Measurements from ENCODE around the gene ENTPD3. TPM values are rescaled to one million over a fixed set of nuclear protein-coding genes. Genes with fewer than 3 reads are reported as not detected.

The ENTPD3 gene
- polyA plus RNA-seq, 3 donors: not detected

GRCh38 chr3:40453933-40454332 is 66.9 kb downstream of the ENTPD3 start:
- Mint-ChIP-seq H3K27me3 (ENCODE audit: low read depth in 3 of 3) (no peaks in the 10 kb centered on the region), H3K27ac (peak overlapping the region in 1 of 7 donors; percentile 99), H3K4me3 (peak overlapping the region in 1 of 2 donors; percentile 87), H3K9me3 (no peaks in the 10 kb centered on the region), H3K4me1 (peaks cover 32% of the 10 kb centered on the region), H3K36me3 (peaks cover 16 to 20% of the 10 kb centered on the region in 2 donors)
- Histone ChIP-seq H3K4me3 (replicated peaks in 1 of 3; ENCODE audit: low read depth in 2 of 3, low read length in 3 of 3) (peak overlapping the region in 1 of 3 experiments; percentile 82), H2AFZ (ENCODE audit: insufficient read depth, low read depth, low read length, poor library complexity, severe bottlenecking) (peak overlapping the region; percentile 95), H3K4me2 (replicated peaks; ENCODE audit: extremely low read depth, low read length, poor library complexity, severe bottlenecking) (peak overlapping the region; percentile 80), H3K9ac (ENCODE audit: insufficient read depth, low read length, poor library complexity, severe bottlenecking) (no peak overlapping the region), H3K4me1 (ENCODE audit: control insufficient read depth in 1 of 2, insufficient read depth in 2 of 2, low read length in 2 of 2) (peaks cover 31 to 45% of the 10 kb centered on the region in 2 donors), H3K79me2 (ENCODE audit: insufficient read depth, low read length) (peaks cover 20% of the 10 kb centered on the region), H4K20me1 (ENCODE audit: insufficient read depth, low read length) (peaks cover 9% of the 10 kb centered on the region), H3K9me3 (replicated peaks in 1 of 2; ENCODE audit: control insufficient read depth in 1 of 2, insufficient read depth in 1 of 2, low read length in 2 of 2) (no peaks in the 10 kb centered on the region), H3K27ac (ENCODE audit: low read depth in 1 of 2, low read length in 2 of 2) (peak overlapping the region in 1 of 2 donors; percentile 94), H3K36me3 (replicated peaks in 1 of 2; ENCODE audit: control insufficient read depth in 1 of 2, insufficient read depth in 2 of 2, low read length in 2 of 2) (peaks cover 7 to 9% of the 10 kb centered on the region in 2 donors), H3K27me3 (ENCODE audit: control insufficient read depth in 2 of 2, insufficient read depth in 2 of 2, low read length in 2 of 2) (no peaks in the 10 kb centered on the region)
- no peak for TF ChIP-seq CTCF (IDR thresholded peaks at IDR 0.05)
- no peak for DNase-seq
- intact Hi-C loops (cut with micrococcal nuclease): loop anchor here (5.0 to 10.0 kb wide), 4 partner anchors 139 to 1511 kb away; partner anchors contain the start of genes CTNNB1 (in 1 of the 2), EIF1B (in 1 of the 2) and ULK4 (in 1 of the 2)
- 20% methylated on average over 1 of the region's 6 CpGs for WGBS (ENCODE audit: insufficient coverage)

DNA sequence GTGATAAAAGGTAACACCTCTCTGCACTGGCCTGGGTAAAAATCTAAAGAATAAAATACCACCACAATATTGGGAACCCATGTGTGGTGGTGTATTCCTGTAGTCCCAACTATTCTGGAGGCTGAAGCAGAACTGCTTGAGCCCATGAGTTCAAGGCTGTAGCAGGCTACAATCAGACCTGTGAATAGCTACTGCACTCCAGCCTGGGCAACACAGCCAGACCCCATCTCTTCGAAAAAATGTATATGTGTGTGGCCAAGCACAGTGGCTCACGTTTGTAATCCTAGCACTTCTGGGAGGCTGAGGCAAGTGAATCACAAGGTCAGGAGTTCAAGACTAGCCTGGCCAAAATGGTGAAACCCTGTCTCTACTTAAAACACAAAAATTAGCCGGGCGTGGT is 68.3 kb downstream of the ENTPD3 start:
- H3K4me3 ChIP-seq (replicated peaks in 1 of 3; ENCODE audit: low read depth in 2 of 3, low read length in 3 of 3): no peak overlapping the region
- peaks cover 17 to 23% of the 10 kb centered on the region in 2 donors for H3K36me3 ChIP-seq (replicated peaks in 1 of 2; ENCODE audit: control insufficient read depth in 1 of 2, insufficient read depth in 2 of 2, low read length in 2 of 2)
- peaks cover 33% of the 10 kb centered on the region for H3K4me1 Mint-ChIP-seq
- H3K4me2 ChIP-seq (replicated peaks; ENCODE audit: extremely low read depth, low read length, poor library complexity, severe bottlenecking): no peak overlapping the region
- H3K36me3 Mint-ChIP-seq: peaks cover 25 to 29% of the 10 kb centered on the region in 2 donors
- H3K27ac ChIP-seq (ENCODE audit: low read depth in 1 of 2, low read length in 2 of 2): no peak overlapping the region
- no peak for TF ChIP-seq CTCF (IDR thresholded peaks at IDR 0.05)
- H3K9ac ChIP-seq (ENCODE audit: insufficient read depth, low read length, poor library complexity, severe bottlenecking): no peak overlapping the region
- no peaks in the 10 kb centered on the region for H3K27me3 Mint-ChIP-seq (ENCODE audit: low read depth in 3 of 3)
- intact Hi-C loops (cut with micrococcal nuclease): loop anchor here (10.0 kb wide), 3 partner anchors 141 to 1509 kb away; partner anchors contain the start of genes CTNNB1 (in 1 of the 2) and ULK4 (in 1 of the 2)
- no peak overlapping the region for H3K27ac Mint-ChIP-seq
- 93% methylated on average over 2 of the region's 4 CpGs for WGBS (ENCODE audit: insufficient coverage)
- no peaks in the 10 kb centered on the region for H3K9me3 ChIP-seq (replicated peaks in 1 of 2; ENCODE audit: control insufficient read depth in 1 of 2, insufficient read depth in 1 of 2, low read length in 2 of 2)
- no peaks in the 10 kb centered on the region for H3K9me3 Mint-ChIP-seq
- no peak for DNase-seq
- H2AFZ ChIP-seq (ENCODE audit: insufficient read depth, low read depth, low read length, poor library complexity, severe bottlenecking): no peak overlapping the region
- no peaks in the 10 kb centered on the region for H3K27me3 ChIP-seq (ENCODE audit: control insufficient read depth in 2 of 2, insufficient read depth in 2 of 2, low read length in 2 of 2)
- peaks cover 31% of the 10 kb centered on the region for H3K79me2 ChIP-seq (ENCODE audit: insufficient read depth, low read length)
- H4K20me1 ChIP-seq (ENCODE audit: insufficient read depth, low read length): peaks cover 12% of the 10 kb centered on the region
- peaks cover 31 to 45% of the 10 kb centered on the region in 2 donors for H3K4me1 ChIP-seq (ENCODE audit: control insufficient read depth in 1 of 2, insufficient read depth in 2 of 2, low read length in 2 of 2)
- peak overlapping the region in 1 of 2 donors; percentile 7 for H3K4me3 Mint-ChIP-seq

Data from CD14-positive monocyte (primary cell).